Measurements from ENCODE around the gene PRKCH. TPM values are rescaled to one million over a fixed set of nuclear protein-coding genes. Genes with fewer than 3 reads are reported as not detected.

Gene PRKCH
- total RNA-seq, 1 experiment from 2014 or later, result 12.4 TPM

DNA sequence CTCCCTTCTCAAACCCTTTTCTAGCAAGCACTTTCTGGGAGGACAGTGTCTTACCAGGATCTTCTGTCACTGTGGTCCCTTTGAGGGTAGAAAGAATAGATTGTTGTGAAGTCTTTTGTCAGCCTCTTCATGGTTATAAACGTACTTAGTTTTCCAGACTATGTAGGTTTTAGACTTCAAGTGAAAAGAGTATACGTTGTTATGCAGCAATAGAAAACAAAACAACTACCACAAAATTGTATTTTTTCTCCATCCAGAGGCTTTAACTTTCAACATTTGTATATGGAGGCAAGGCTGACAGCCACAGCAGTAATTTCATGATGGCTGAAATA lies 23.7 kb downstream of the PRKCH start:
- no peak for DNase-seq (ENCODE audit: unreplicated experiment)
- no peaks in the 10 kb centered on the region for H3K27me3 Mint-ChIP-seq (ENCODE audit: insufficient read depth, unreplicated experiment)
- no TSS peak for BruUV-seq (replicated peaks)
- no peak overlapping the region for H3K4me3 Mint-ChIP-seq (ENCODE audit: unreplicated experiment)
- intact Hi-C loops (cut with micrococcal nuclease), result no loop called here
- H3K36me3 Mint-ChIP-seq (ENCODE audit: insufficient read depth, unreplicated experiment), result no peaks in the 10 kb centered on the region
- no peak for TF ChIP-seq CTCF (IDR thresholded peaks at IDR 0.05; ENCODE audit: unreplicated experiment)
- H3K4me1 Mint-ChIP-seq (ENCODE audit: insufficient read depth, unreplicated experiment), result peaks cover 51% of the 10 kb centered on the region
- H3K9me3 Mint-ChIP-seq (ENCODE audit: unreplicated experiment), result no peaks in the 10 kb centered on the region
- ChIA-PET CTCF (no interaction called here), POLR2A (interaction anchor here (1.2 to 1.5 kb wide), 2 partner anchors 12 to 75 kb away, joined by 3 to 6 read pairs; no protein-coding TSS in a partner anchor)
- H3K27ac Mint-ChIP-seq (ENCODE audit: low read depth, unreplicated experiment), result no peak overlapping the region

DNA sequence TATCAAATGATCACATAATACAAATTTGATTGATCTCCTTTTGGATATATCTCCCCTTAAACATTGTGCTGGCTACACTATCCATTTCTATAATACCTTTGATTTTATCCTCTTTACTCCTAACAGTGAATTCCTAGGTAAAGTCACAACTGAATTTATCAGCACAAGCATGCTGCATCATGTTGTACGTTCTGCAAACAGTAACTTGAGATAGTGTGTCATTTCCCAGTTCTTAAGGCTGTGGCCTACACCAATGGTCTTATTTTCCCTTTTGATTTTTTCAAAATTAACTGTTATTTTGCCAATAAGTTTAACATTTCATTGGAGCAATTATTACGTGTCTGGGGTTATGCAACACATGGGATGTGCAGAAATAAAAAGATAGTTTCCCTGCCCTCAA lies 24.8 kb downstream of the PRKCH start:
- CTCF ChIA-PET, result interaction anchor here (0.5 to 0.7 kb wide), 2 partner anchors 59 to 115 kb away, joined by 3 read pairs; no protein-coding TSS in a partner anchor
- no TSS peak for BruUV-seq (replicated peaks)
- POLR2A ChIA-PET, result interaction anchor here (0.8 to 1.5 kb wide), 4 partner anchors 9 to 42 kb away, joined by 3 to 7 read pairs (median 5); no protein-coding TSS in a partner anchor

GRCh38 chr14:61346793-61347192 lies 25.4 kb downstream of the PRKCH start:
- POLR2A ChIA-PET, result interaction anchor here (0.6 to 1.5 kb wide), 6 partner anchors 8 to 53 kb away, joined by 3 to 7 read pairs (median 4); no protein-coding TSS in a partner anchor
- intact Hi-C loops (cut with micrococcal nuclease), result no loop called here
- Mint-ChIP-seq H3K27ac (ENCODE audit: low read depth, unreplicated experiment) (no peak overlapping the region), H3K27me3 (ENCODE audit: insufficient read depth, unreplicated experiment) (no peaks in the 10 kb centered on the region), H3K4me3 (ENCODE audit: unreplicated experiment) (no peak overlapping the region), H3K36me3 (ENCODE audit: insufficient read depth, unreplicated experiment) (no peaks in the 10 kb centered on the region), H3K9me3 (ENCODE audit: unreplicated experiment) (no peaks in the 10 kb centered on the region), H3K4me1 (ENCODE audit: insufficient read depth, unreplicated experiment) (peaks cover 42% of the 10 kb centered on the region)
- no peak for TF ChIP-seq CTCF (IDR thresholded peaks at IDR 0.05; ENCODE audit: unreplicated experiment)
- peak; percentile 64 for DNase-seq (ENCODE audit: unreplicated experiment)
- BruUV-seq (replicated peaks), result no TSS peak
- CTCF ChIA-PET, result interaction anchor here (0.7 kb wide), 1 partner anchor 59 kb away, joined by 3 read pairs; no protein-coding TSS in a partner anchor

More for the DNA sequence above, 24.8 kb downstream of the PRKCH start:
- Mint-ChIP-seq H3K4me1 (ENCODE audit: insufficient read depth, unreplicated experiment) (peaks cover 47% of the 10 kb centered on the region), H3K27ac (ENCODE audit: low read depth, unreplicated experiment) (peak overlapping the region; percentile 4), H3K36me3 (ENCODE audit: insufficient read depth, unreplicated experiment) (no peaks in the 10 kb centered on the region), H3K4me3 (ENCODE audit: unreplicated experiment) (no peak overlapping the region), H3K27me3 (ENCODE audit: insufficient read depth, unreplicated experiment) (no peaks in the 10 kb centered on the region), H3K9me3 (ENCODE audit: unreplicated experiment) (no peaks in the 10 kb centered on the region)
- no peak for TF ChIP-seq CTCF (IDR thresholded peaks at IDR 0.05; ENCODE audit: unreplicated experiment)
- DNase-seq (ENCODE audit: unreplicated experiment), result no peak
- intact Hi-C loops (cut with micrococcal nuclease), result no loop called here

- CTCF ChIA-PET, result interaction anchor here (0.7 kb wide), 1 partner anchor 109 kb away, joined by 3 read pairs; no protein-coding TSS in a partner anchor
- no peaks in the 10 kb centered on the region for H3K9me3 Mint-ChIP-seq (ENCODE audit: unreplicated experiment)
- intact Hi-C loops (cut with micrococcal nuclease), result no loop called here
- no TSS peak for BruUV-seq (replicated peaks)
- H3K27me3 Mint-ChIP-seq (ENCODE audit: insufficient read depth, unreplicated experiment), result no peaks in the 10 kb centered on the region
- no peak for TF ChIP-seq CTCF (IDR thresholded peaks at IDR 0.05; ENCODE audit: unreplicated experiment)
- POLR2A ChIA-PET, result interaction anchor here (0.8 kb wide), 1 partner anchor 24 kb away, joined by 3 read pairs; no protein-coding TSS in a partner anchor
- no peak for DNase-seq (ENCODE audit: unreplicated experiment)
- no peak overlapping the region for H3K4me3 Mint-ChIP-seq (ENCODE audit: unreplicated experiment)
- H3K4me1 Mint-ChIP-seq (ENCODE audit: insufficient read depth, unreplicated experiment), result peaks cover 37% of the 10 kb centered on the region
- no peak overlapping the region for H3K27ac Mint-ChIP-seq (ENCODE audit: low read depth, unreplicated experiment)
- no peaks in the 10 kb centered on the region for H3K36me3 Mint-ChIP-seq (ENCODE audit: insufficient read depth, unreplicated experiment)
Measured at GRCh38 chr14:61347826-61348443, 26.6 kb downstream of the PRKCH start.

Data from MCF 10A (cell line).